HUES6 (cell line): ENCODE data around the gene VSTM2B.
"Not testable (repeated sequence)": the region's sequence is repeated elsewhere in the genome, so short reads cannot be mapped to it uniquely, and the experiment has no call there.

Experiments
- H3K27ac ChIP-seq: 2 replicates; pipeline ENCODE4 v1.7.0; 2013; ENCODE audit warnings: low read depth, mild to moderate bottlenecking, low read length, inconsistent platforms
- H3K27me3 ChIP-seq: 2 replicates; pipeline ENCODE4 v1.6.1; 2013; ENCODE audit warnings: low read length; ENCODE audit not compliant: control insufficient read depth, insufficient read depth
- H3K36me3 ChIP-seq: 2 replicates; pipeline ENCODE4 v1.6.1; 2013; ENCODE audit warnings: low read length; ENCODE audit not compliant: control insufficient read depth, insufficient read depth
- H3K4me1 ChIP-seq: 2 replicates; pipeline ENCODE4 v1.6.1; 2013; ENCODE audit warnings: low read length; ENCODE audit not compliant: control insufficient read depth, insufficient read depth
- H3K4me3 ChIP-seq: 2 replicates; pipeline ENCODE4 v1.5.1; 2013; ENCODE audit warnings: low read depth, low read length
- H3K9ac ChIP-seq: one replicate; pipeline ENCODE4 v1.6.1; 2013; ENCODE audit warnings: mild to moderate bottlenecking, low read length
- H3K9me3 ChIP-seq: 2 replicates; pipeline ENCODE4 v1.6.1; 2013; ENCODE audit warnings: low read depth, low read length; ENCODE audit not compliant: control insufficient read depth, insufficient read depth

VSTM2B gene

DNA sequence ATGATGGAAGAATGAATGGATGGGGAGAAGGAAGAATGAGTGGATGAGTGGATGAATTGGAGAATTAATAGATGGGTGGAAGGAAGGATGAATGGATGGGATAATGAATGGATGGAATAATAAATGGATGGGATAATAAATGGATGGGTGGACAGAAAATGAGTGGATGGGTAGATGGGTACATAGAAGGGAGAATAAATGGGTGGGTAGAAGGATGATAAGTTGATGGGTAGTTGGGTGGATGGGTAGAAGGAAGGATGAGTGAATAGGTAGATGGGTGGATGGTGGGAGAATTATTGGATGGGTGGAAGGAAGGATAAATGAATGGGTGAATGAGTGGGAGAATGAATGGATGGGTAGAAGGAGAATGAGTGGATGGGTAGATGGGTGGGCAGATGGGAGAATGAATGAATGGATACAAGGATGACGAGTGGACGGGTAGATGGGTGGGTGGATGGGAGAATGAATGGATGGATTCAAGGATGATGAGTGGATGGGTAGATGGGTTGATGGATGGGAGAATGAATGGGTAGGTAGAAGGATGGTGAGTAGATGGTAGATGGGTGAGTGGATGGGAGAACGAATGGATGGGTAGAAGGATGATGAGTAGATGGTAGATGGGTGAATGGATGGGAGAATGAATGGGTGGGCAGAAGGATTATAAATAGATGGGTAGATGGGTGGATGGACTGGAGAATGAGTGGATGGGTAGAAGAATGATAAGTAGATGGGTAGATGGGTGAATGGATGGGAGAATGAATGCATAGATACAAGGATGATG is 15.9 kb downstream of the VSTM2B start:
- Histone ChIP-seq H3K4me1 (no peaks in the 10 kb centered on the region), H3K27me3 (no peaks in the 10 kb centered on the region), H3K36me3 (no peaks in the 10 kb centered on the region), H3K4me3 (no peak overlapping the region), H3K9me3 (no peaks in the 10 kb centered on the region), H3K9ac (no peak overlapping the region), H3K27ac (no peak overlapping the region)

DNA sequence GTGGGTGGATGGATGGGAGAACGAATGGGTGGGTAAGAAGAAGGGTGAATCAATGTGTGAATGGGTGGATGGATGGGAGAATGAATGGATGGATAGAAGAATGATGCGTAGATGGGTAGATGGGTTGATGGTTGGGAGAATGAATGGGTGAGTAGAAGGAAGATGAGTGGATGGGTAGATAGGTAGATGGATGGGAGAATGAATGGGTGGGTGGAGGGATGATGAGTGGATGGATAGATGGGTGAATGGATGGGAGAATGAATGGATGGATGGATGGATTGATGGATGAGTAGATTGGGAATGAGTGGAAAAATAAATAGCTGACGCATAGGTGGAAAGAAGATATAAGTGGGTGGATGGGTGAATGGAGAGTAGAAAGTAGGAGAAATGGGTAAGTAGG is 16.5 kb downstream of the VSTM2B start:
- no peaks in the 10 kb centered on the region for H3K4me1 ChIP-seq
- H3K27ac ChIP-seq, result no peak overlapping the region
- H3K9me3 ChIP-seq, result no peaks in the 10 kb centered on the region
- no peak overlapping the region for H3K4me3 ChIP-seq
- no peaks in the 10 kb centered on the region for H3K27me3 ChIP-seq
- H3K9ac ChIP-seq, result no peak overlapping the region
- H3K36me3 ChIP-seq, result no peaks in the 10 kb centered on the region

DNA sequence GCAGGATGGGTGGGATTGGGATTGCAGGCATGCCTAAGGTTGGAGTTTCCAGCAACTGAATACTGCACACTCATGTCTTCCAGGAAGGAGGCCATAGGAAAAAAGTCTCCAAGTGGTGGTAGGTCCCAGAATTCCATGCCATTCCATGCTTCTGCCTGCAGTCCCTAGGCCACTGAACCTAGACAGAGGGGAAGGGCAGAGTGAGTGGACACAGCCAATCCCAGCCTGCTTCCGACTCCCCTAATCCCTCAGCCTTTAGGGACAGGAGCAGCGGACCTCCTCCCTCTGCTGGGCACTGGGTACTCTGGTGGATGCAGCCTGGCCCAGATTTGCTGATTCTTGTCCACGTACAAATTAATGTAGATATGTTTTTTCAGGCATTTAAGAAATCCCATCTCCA is 17.0 kb downstream of the VSTM2B start:
- no peak overlapping the region for H3K4me3 ChIP-seq
- no peaks in the 10 kb centered on the region for H3K27me3 ChIP-seq
- H3K36me3 ChIP-seq, result no peaks in the 10 kb centered on the region
- H3K4me1 ChIP-seq, result no peaks in the 10 kb centered on the region
- H3K9ac ChIP-seq, result no peak overlapping the region
- no peak overlapping the region for H3K27ac ChIP-seq
- no peaks in the 10 kb centered on the region for H3K9me3 ChIP-seq

DNA sequence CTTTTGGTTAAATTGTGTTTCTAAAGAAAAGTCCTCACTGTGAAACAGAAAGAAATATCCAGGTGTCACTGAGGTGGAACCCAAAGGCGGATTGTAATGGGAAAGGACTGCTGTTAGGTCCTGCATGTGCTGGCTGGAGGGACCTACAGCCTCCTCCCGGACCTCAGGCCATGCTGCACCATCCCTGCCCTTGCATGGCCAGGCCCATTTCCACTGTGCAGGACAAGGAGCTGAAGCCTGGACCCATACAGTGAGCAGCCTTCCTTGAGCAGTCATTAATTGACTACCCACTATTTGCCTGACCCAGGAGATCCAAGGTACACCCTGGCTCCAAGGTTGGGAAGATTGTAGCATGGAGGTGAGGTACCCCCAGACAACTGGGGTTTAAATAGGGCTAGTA is 17.6 kb downstream of the VSTM2B start:
- Histone ChIP-seq H3K36me3 (no peaks in the 10 kb centered on the region), H3K9ac (no peak overlapping the region), H3K27ac (no peak overlapping the region), H3K9me3 (no peaks in the 10 kb centered on the region), H3K4me3 (no peak overlapping the region), H3K4me1 (no peaks in the 10 kb centered on the region), H3K27me3 (no peaks in the 10 kb centered on the region)

DNA sequence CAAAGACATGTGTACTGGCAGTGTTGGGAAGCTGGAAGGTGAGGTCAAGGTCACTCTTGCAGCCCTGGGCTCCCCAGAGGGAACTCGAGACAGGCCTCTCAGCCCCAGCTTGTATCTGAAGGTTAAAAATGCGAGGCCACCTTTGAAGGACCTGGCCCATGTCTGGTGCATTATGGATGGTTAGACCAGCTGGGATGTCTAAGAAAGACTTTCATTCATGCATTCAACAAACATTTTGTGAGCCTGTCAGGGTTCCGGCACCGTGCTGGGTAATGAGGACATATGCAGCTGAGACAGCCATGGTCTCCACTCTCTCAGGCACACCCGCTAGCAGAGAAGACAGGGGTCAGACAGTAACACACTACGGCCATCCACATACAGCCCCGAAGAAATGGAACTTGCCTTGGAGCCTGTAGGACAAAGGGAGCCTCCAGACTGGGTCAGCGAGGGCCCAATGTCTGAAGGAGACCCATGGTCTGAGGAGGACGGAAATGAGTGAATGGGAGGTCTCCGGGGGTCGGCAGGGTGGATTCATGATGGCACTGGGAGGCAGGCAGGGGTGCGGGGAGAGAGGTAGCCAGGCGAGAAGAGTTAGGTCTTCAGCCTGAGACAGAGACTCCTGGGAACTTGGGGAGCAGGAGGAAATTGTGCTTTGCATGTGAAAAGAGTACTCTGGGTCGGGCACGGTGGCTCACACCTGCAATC is 19.0 kb downstream of the VSTM2B start:
- Histone ChIP-seq H3K27me3 (no peaks in the 10 kb centered on the region), H3K36me3 (no peaks in the 10 kb centered on the region), H3K4me1 (no peaks in the 10 kb centered on the region), H3K9ac (no peak overlapping the region), H3K4me3 (no peak overlapping the region), H3K27ac (no peak overlapping the region), H3K9me3 (no peaks in the 10 kb centered on the region)

DNA sequence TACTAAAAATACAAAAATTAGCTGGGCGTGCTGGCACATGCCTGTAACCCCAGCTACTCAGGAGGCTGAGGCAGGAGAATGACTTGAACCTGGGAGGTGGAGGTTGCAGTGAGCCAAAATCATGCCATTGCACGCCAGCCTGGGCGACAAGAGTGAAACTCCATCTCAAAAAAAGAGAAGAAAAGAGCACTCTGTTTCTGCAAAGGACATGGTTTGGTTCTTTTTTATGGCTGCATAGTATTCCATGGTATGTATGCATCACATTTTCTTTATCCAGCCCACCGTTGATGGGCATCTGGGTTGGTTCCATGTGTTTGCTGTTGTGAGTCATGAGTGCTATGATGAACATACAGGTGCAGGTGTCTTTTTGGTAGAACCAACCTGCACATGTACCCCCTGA is 19.7 kb downstream of the VSTM2B start:
- not testable (repeated sequence) for H3K27me3 ChIP-seq, H3K9ac ChIP-seq, H3K36me3 ChIP-seq, H3K27ac ChIP-seq, H3K9me3 ChIP-seq, H3K4me3 ChIP-seq, H3K4me1 ChIP-seq

DNA sequence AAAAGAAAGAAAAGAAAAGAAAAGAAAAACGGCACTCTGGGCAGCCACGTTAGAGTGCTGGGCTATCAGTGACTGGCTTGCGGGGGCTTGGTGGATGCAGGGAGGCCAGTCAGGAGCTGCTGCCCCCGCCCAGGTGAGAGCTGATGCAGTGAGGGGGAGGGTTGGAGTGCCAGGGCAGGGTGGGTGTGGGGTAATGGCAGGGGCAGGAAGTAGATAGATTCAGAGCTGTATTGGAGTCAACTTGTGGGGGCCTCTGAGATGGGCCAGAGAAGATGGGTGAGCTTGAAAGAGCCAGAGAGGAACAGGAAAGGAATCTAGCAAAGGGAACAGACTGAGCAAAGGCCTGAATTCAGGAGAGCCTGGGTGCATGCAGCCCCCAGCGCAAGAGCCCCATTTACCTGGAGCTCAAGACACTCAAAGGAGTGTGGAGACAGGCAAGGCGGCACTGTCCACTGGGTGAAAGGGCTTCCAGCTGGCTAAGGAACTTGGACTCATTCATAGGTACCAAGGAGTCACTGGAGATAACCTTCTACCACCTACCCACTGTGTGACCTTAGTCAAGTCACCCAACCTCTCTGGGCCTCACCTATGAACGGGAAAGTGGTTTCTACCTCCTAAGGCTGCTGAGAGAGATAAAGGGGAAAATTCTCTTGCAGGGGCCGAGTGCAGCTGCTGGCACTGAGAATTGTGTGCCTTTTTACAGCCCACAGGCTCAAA is 20.2 kb downstream of the VSTM2B start:
- H3K27ac ChIP-seq, result no peak overlapping the region
- no peaks in the 10 kb centered on the region for H3K27me3 ChIP-seq
- H3K9me3 ChIP-seq, result no peaks in the 10 kb centered on the region
- H3K36me3 ChIP-seq, result no peaks in the 10 kb centered on the region
- no peak overlapping the region for H3K9ac ChIP-seq
- no peak overlapping the region for H3K4me3 ChIP-seq
- H3K4me1 ChIP-seq, result no peaks in the 10 kb centered on the region

DNA sequence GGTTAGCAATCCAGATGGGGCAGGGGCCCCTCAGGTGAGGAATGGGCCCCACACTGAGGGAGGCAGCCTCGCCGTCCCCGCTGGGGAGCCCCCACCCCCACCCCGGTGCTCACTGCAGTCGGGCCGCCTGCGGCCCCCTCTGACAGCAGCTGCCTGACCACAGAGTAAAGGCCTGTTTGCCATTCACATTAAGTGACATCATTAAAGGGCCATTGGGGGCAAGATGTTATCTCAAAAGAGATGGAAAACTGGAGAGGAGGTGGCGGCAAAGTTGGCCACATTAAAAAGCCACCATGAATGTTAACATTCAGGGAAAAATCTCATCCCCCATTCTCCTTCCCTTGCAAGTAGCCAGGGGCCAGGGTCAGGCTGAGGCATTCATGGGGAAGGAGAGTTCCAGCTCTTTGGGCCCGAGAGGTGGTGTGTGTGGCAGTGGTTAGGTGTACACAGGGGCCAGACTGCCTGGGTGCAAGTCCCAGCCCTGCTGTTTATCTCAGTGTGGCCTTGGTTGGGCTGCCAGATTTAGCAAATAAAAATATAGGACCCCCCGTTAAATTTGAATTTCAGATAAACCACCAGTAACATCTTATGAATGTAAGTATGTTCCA is 20.9 kb downstream of the VSTM2B start:
- Histone ChIP-seq H3K36me3 (no peaks in the 10 kb centered on the region), H3K27me3 (no peaks in the 10 kb centered on the region), H3K27ac (no peak overlapping the region)

DNA sequence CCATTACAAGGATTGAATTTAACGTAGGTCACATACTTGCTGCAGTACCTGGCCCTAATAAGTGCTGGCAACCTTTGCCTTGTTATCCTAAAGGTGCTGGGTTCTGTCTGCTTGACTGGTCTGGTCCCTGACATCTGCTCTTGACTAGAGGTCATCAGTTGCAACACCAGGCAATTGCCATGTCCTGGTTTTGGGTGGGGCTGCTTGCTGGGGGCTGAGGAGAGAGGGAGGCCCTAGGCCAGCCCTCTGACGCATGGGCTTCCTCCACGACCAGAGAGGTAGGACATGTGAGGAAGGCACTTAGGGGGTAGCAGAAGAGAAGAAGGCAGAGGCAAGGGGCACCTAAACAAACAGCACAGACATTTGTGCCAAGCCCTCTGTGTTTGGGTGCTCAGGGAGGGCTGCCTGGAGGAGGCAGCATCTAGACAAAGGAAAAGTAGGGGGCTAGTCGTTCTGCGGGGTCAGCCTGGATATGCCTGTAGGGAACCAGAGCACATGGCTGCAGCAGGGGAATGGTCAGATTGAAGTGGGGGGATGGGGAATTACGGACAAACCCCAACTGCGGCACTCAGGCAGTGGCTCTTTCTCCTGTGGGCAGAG is 21.7 kb downstream of the VSTM2B start:
- Histone ChIP-seq H3K27ac (no peak overlapping the region), H3K36me3 (no peaks in the 10 kb centered on the region), H3K9ac (no peak overlapping the region), H3K4me3 (no peak overlapping the region), H3K9me3 (no peaks in the 10 kb centered on the region), H3K4me1 (no peaks in the 10 kb centered on the region), H3K27me3 (no peaks in the 10 kb centered on the region)

More for the DNA sequence above, 20.9 kb downstream of the VSTM2B start:
- Histone ChIP-seq H3K4me1 (no peaks in the 10 kb centered on the region), H3K9me3 (no peaks in the 10 kb centered on the region), H3K4me3 (no peak overlapping the region), H3K9ac (no peak overlapping the region)

DNA sequence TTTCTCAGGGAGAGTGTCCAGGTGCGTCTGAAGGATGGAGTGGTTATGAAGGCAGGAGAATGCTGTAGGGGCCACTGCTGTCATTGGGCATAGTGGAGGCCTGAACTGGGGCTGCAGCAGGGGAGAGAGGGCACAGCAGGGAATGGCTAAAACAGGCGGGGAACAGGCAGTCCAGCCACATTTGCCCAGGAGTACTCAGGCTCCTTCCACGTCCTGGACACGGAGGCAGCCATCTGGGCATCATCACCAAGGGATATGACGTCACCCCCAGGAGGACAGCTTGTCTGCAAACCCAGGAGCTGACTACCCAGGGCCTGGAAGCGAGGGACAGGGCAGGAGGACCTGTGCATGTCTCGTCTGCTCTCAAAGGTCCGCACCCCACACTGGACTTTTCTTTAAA is 22.2 kb downstream of the VSTM2B start:
- Histone ChIP-seq H3K9ac (no peak overlapping the region), H3K27me3 (no peaks in the 10 kb centered on the region), H3K9me3 (peaks cover 4% of the 10 kb centered on the region; the same call in 1 of the 2 replicates), H3K36me3 (no peaks in the 10 kb centered on the region), H3K27ac (no peak overlapping the region), H3K4me1 (no peaks in the 10 kb centered on the region), H3K4me3 (no peak overlapping the region)
